GM23338 (cell line): ENCODE measurements around the gene CPAMD8. TPM values are rescaled to one million over a fixed set of nuclear protein-coding genes. Genes with fewer than 3 reads are reported as not detected.

Experiments used
- ATAC-seq: fragments of 200-7000 bp; cut with Tn5 transposase; 3 replicates; pipeline ENCODE4 v1.9.1; 2020
- DNase-seq: peaks from one replicate; pipeline ENCODE4 v3.0.0-alpha.2; 2015; ENCODE audit warnings: low spot score
- H2AFZ ChIP-seq: fragments of 200-600 bp; sonication (generic); 2 replicates; pipeline ENCODE4 v1.8.0; 2016; ENCODE audit warnings: antibody characterized with exemption, mild to moderate bottlenecking, moderate library complexity
- H3F3A ChIP-seq: fragments of 200-600 bp; sonication (generic); replicated peaks from 2 replicates; pipeline ENCODE4 v1.8.0; 2017; ENCODE audit warnings: antibody characterized with exemption, mixed run types, low read depth
- H3K27ac ChIP-seq: fragments of 200-600 bp; sonication (generic); 2 replicates; pipeline ENCODE4 v1.6.1; 2016; ENCODE audit warnings: low read depth
- H3K27me3 ChIP-seq: fragments of 200-600 bp; sonication (generic); 2 replicates; pipeline ENCODE4 v1.8.0; 2016; ENCODE audit warnings: mild to moderate bottlenecking, mixed run types, moderate library complexity; ENCODE audit not compliant: insufficient read depth
- H3K36me3 ChIP-seq: fragments of 200-600 bp; sonication (generic); 2 replicates; pipeline ENCODE4 v1.8.0; 2016; ENCODE audit warnings: mild to moderate bottlenecking; ENCODE audit not compliant: insufficient read depth
- H3K4me1 ChIP-seq: fragments of 200-600 bp; sonication (generic); 2 replicates; pipeline ENCODE4 v1.8.0; 2016; ENCODE audit warnings: mild to moderate bottlenecking, moderate library complexity; ENCODE audit not compliant: insufficient read depth
- H3K4me2 ChIP-seq: fragments of 200-600 bp; sonication (generic); 2 replicates; pipeline ENCODE4 v1.7.1; 2017; ENCODE audit warnings: mixed run types
- H3K4me3 ChIP-seq: fragments of 200-600 bp; sonication (generic); 2 replicates; pipeline ENCODE4 v1.6.1; 2016; ENCODE audit warnings: mixed run types
- H3K79me2 ChIP-seq: fragments of 200-600 bp; sonication (generic); replicated peaks from 2 replicates; pipeline ENCODE4 v1.8.0; 2017; ENCODE audit warnings: mild to moderate bottlenecking; ENCODE audit not compliant: insufficient read depth
- H3K9me2 ChIP-seq: fragments of 200-600 bp; sonication (generic); 2 replicates; pipeline ENCODE4 v1.8.0; 2017; ENCODE audit not compliant: insufficient read depth
- H4K20me1 ChIP-seq: fragments of 200-600 bp; sonication (generic); replicated peaks from 2 replicates; pipeline ENCODE4 v1.8.0; 2017; ENCODE audit warnings: mild to moderate bottlenecking; ENCODE audit not compliant: insufficient read depth
- H3K27ac Mint-ChIP-seq: 2 replicates; pipeline ENCODE4 v1.8.0; 2020; ENCODE audit warnings: inconsistent platforms, mild to moderate bottlenecking, moderate library complexity, mixed read lengths
- H3K27me3 Mint-ChIP-seq: 3 replicates; pipeline ENCODE4 v1.8.0; 2022; ENCODE audit warnings: low read depth, mild to moderate bottlenecking, moderate library complexity, mixed read lengths, inconsistent platforms; ENCODE audit not compliant: insufficient read depth, poor library complexity
- H3K36me3 Mint-ChIP-seq: 3 replicates; pipeline ENCODE4 v1.8.0; 2021; ENCODE audit warnings: low read depth, mild to moderate bottlenecking, inconsistent platforms, moderate library complexity, mixed read lengths
- H3K4me1 Mint-ChIP-seq: 3 replicates; pipeline ENCODE4 v1.8.0; 2020; ENCODE audit warnings: mild to moderate bottlenecking, inconsistent platforms, mixed read lengths
- H3K4me3 Mint-ChIP-seq: 3 replicates; pipeline ENCODE4 v1.8.0; 2021; ENCODE audit warnings: moderate library complexity, mild to moderate bottlenecking, inconsistent platforms, mixed read lengths
- H3K9me3 Mint-ChIP-seq: 3 replicates; pipeline ENCODE4 v1.8.0; 2020; ENCODE audit warnings: moderate library complexity, mild to moderate bottlenecking, inconsistent platforms, mixed read lengths
- CREB1 ChIP-seq: fragments of 250-450 bp; sonication (Bioruptor Pico); IDR thresholded peaks from 2 replicates; pipeline ENCODE4 v1.5.0; 2020; ENCODE audit warnings: low read depth, mild to moderate bottlenecking, moderate library complexity
- CTCF ChIP-seq, 2 experiments: fragments of 200-600 bp in 1 of 2; sonication (generic) in 1 of 2; conservative IDR thresholded peaks; 2 replicates each; pipeline versions ENCODE4 v1.5.1 to v1.6.1; 2016 to 2017; ENCODE audit warnings: antibody characterized with exemption in 2 of 2, low read depth in 2 of 2, mild to moderate bottlenecking in 2 of 2, moderate library complexity in 1 of 2
- EZH2 ChIP-seq: fragments of 200-600 bp; sonication (generic); IDR thresholded peaks from one replicate; pipeline ENCODE4 v1.8.0; 2017; ENCODE audit warnings: antibody characterized with exemption, mild to moderate bottlenecking, low read depth; ENCODE audit not compliant: unreplicated experiment
- EZH2phosphoT487 ChIP-seq: fragments of 200-600 bp; sonication (generic); IDR thresholded peaks from one replicate; pipeline ENCODE4 v1.8.1; 2018; ENCODE audit warnings: antibody characterized with exemption; ENCODE audit not compliant: unreplicated experiment
- JUNB ChIP-seq: IDR thresholded peaks from one replicate; pipeline ENCODE4 v1.6.1; 2016; ENCODE audit warnings: antibody characterized with exemption; ENCODE audit not compliant: unreplicated experiment
- NANOG ChIP-seq: IDR thresholded peaks from 2 replicates; pipeline ENCODE4 v1.6.1; 2016; ENCODE audit warnings: antibody characterized with exemption, borderline replicate concordance
- POLR2AphosphoS5 ChIP-seq: IDR thresholded peaks from 2 replicates; pipeline ENCODE4 v1.6.1; 2016; ENCODE audit warnings: antibody characterized with exemption, low read depth
- REST ChIP-seq: IDR thresholded peaks from one replicate; pipeline ENCODE4 v1.6.1; 2018; ENCODE audit warnings: antibody characterized with exemption; ENCODE audit not compliant: unreplicated experiment
- STAT1 ChIP-seq: IDR thresholded peaks from one replicate; pipeline ENCODE4 v1.6.1; 2016; ENCODE audit warnings: antibody characterized with exemption; ENCODE audit not compliant: unreplicated experiment
- ZNF114 ChIP-seq: fragments of 250-450 bp; sonication (Bioruptor Pico); IDR thresholded peaks from 2 replicates; pipeline ENCODE4 v1.5.0; 2020; ENCODE audit warnings: mild to moderate bottlenecking, moderate library complexity
- ZNF331 ChIP-seq: fragments of 250-450 bp; sonication (Bioruptor Pico); IDR thresholded peaks from 2 replicates; pipeline ENCODE4 v1.5.0; 2020; ENCODE audit warnings: low read depth, mild to moderate bottlenecking, moderate library complexity
- polyA plus RNA-seq: library from polyadenylated mRNA; unstranded; fragments of >200 nt; fragmentation: Nextera tagmentation; extraction: Ambion mirVana; gene quantifications from 2 replicates; pipeline ENCODE4 v1.2.1, GENCODE V29; 2016
- total RNA-seq: library from RNA; depleted of rRNA; stranded (reverse); fragments of >200 nt; shearing (Covaris generic); gene quantifications from 2 replicates; pipeline ENCODE4 v1.2.3, GENCODE V29; 2014
- TF ChIP-seq, protein P1 (sequence below): IDR thresholded peaks from 2 replicates; pipeline ENCODE4 v1.6.1; 2016; ENCODE audit warnings: antibody characterized with exemption

The CPAMD8 gene
- total and polyA plus RNA-seq, 2 experiments from 2014 or later = 4.4 to 11.8 TPM

DNA sequence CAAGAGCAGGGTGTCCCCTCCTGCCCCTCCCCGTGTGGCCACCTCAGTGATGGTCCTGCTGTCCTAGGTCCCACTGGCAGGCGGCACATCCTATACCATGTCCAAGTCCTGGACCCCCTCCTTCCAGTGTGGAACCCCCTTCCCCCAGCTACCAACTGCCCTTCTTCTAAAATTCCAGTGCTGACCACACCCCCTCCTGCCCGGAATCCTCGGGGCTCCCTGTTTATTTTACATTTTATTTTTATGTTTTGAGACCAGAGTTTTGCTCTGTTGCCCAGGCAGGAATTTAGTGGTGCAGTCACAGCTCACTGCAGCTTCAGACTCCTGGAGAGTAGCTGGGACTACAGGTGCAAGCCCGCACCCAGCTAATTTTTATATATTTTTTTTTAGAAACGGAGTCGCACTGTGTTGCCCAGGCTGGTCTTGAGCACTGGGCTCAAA lies 945 bp upstream of the CPAMD8 start:
- H3K4me1 ChIP-seq = peaks cover 12% of the 10 kb centered on the region
- peaks cover 10% of the 10 kb centered on the region; the same call in 1 of the 2 replicates for H3K27me3 ChIP-seq
- no peaks in the 10 kb centered on the region for H3K9me2 ChIP-seq
- Mint-ChIP-seq H3K9me3 (peaks cover 23% of the 10 kb centered on the region), H3K4me1 (peaks cover 5% of the 10 kb centered on the region; the same call in 2 of the 3 replicates), H3K36me3 (peaks cover 23% of the 10 kb centered on the region), H3K4me3 (peak overlapping the region; percentile 59), H3K27me3 (peaks cover 21% of the 10 kb centered on the region), H3K27ac (no peak overlapping the region)
- H2AFZ ChIP-seq = peak overlapping the region; percentile 74
- no peak overlapping the region for H3K27ac ChIP-seq
- peaks cover 10% of the 10 kb centered on the region for H3K79me2 ChIP-seq
- H3K4me3 ChIP-seq = peak overlapping the region; percentile 93
- ATAC-seq (no peak; the same call in 2 of the 3 replicates), DNase-seq (peak; percentile 44)
- H3K36me3 ChIP-seq = 0 out of 2 replicates have a peak, but pooled peaks cover 2% of the 10 kb centered on the region
- peak overlapping the region; percentile 79 for H3K4me2 ChIP-seq
- H4K20me1 ChIP-seq = no peaks in the 10 kb centered on the region; the same call in 1 of the 2 replicates
- no peaks in the 10 kb centered on the region for H3F3A ChIP-seq
- TF ChIP-seq REST = no peak
- no peak for TF ChIP-seq JUNB
- no peak for TF ChIP-seq ZNF331 (CRISPR knock-in tag)
- TF ChIP-seq ZNF114 = no peak

GRCh38 chr19:17025991-17026658 lies 485 bp downstream of the CPAMD8 start:
- Mint-ChIP-seq H3K9me3 (peaks cover 31% of the 10 kb centered on the region), H3K4me3 (peak overlapping the region; percentile 86), H3K36me3 (peaks cover 33% of the 10 kb centered on the region), H3K27ac (no peak overlapping the region), H3K27me3 (peaks cover 23% of the 10 kb centered on the region), H3K4me1 (peaks cover 5% of the 10 kb centered on the region; the same call in 2 of the 3 replicates)
- peak overlapping the region; percentile 97 for H2AFZ ChIP-seq
- H3K27me3 ChIP-seq = peaks cover 10% of the 10 kb centered on the region; the same call in 1 of the 2 replicates
- 0 out of 2 replicates have a peak, but pooled peaks cover 2% of the 10 kb centered on the region for H3K36me3 ChIP-seq
- peak overlapping the region; percentile 93 for H3K4me3 ChIP-seq
- H3K4me1 ChIP-seq = peaks cover 12% of the 10 kb centered on the region
- H3F3A ChIP-seq = no peaks in the 10 kb centered on the region
- peak; percentile 32 for DNase-seq
- H3K4me2 ChIP-seq = peak overlapping the region; percentile 98
- peaks cover 10% of the 10 kb centered on the region for H3K79me2 ChIP-seq
- H3K9me2 ChIP-seq = no peaks in the 10 kb centered on the region
- H3K27ac ChIP-seq = no peak overlapping the region
- peak; percentile 37 for ATAC-seq
- H4K20me1 ChIP-seq = no peaks in the 10 kb centered on the region; the same call in 1 of the 2 replicates
- TF ChIP-seq ZNF114 = no peak
- TF ChIP-seq EZH2phosphoT487 = no peak
- TF ChIP-seq CREB1 (CRISPR knock-in tag) = no peak
- TF ChIP-seq EZH2 = no peak
- TF ChIP-seq ZNF331 (CRISPR knock-in tag) = no peak
- TF ChIP-seq, protein P1, sequence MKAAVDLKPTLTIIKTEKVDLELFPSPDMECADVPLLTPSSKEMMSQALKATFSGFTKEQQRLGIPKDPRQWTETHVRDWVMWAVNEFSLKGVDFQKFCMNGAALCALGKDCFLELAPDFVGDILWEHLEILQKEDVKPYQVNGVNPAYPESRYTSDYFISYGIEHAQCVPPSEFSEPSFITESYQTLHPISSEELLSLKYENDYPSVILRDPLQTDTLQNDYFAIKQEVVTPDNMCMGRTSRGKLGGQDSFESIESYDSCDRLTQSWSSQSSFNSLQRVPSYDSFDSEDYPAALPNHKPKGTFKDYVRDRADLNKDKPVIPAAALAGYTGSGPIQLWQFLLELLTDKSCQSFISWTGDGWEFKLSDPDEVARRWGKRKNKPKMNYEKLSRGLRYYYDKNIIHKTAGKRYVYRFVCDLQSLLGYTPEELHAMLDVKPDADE = no peak
- no peak for TF ChIP-seq NANOG
- TF ChIP-seq JUNB = no peak
- no peak for TF ChIP-seq CTCF (conservative IDR thresholded peaks at IDR 0.05; ENCODE audit: low read depth in 2 of 2)
- TF ChIP-seq POLR2AphosphoS5 = no peak
- no peak for TF ChIP-seq REST
- no peak for TF ChIP-seq STAT1
